Keratinocyte (primary cell): ENCODE results near the gene KIF13A. TPM values are rescaled to one million over a fixed set of nuclear protein-coding genes. Genes with fewer than 3 reads are reported as not detected.
A peak's percentile ranks its signal among the peaks of the same experiment; 100 is the strongest.

ENCODE experiments used
- DNase-seq: peaks from one replicate; pipeline ENCODE4 v3.0.0-alpha.2; 2011; ENCODE audit warnings: low read depth, missing footprints, low spot score
- FAIRE-seq: peaks from 2 replicates; lab custom pipeline; 2011; peaks lifted over from hg19 to GRCh38; lab: Jason Lieb, UNC
- H2AFZ ChIP-seq: 2 replicates; pipeline ENCODE4 v1.6.0; 2012; ENCODE audit warnings: low read length, control low read depth, inconsistent platforms; ENCODE audit not compliant: control insufficient read depth
- H3K27ac ChIP-seq: 2 replicates; pipeline ENCODE4 v1.5.1; 2011; ENCODE audit warnings: low read length; ENCODE audit not compliant: control insufficient read depth, insufficient read depth
- H3K27me3 ChIP-seq: 3 replicates; pipeline ENCODE4 v1.6.0; 2011; ENCODE audit warnings: low read length; ENCODE audit not compliant: control insufficient read depth, insufficient read depth; ENCODE audit errors: extremely low read depth
- H3K36me3 ChIP-seq, 2 experiments: 2 replicates in 1 of 2; 3 replicates in 1 of 2; pipeline ENCODE4 v1.5.1; 2011; ENCODE audit warnings: low read length in 2 of 2, mild to moderate bottlenecking in 1 of 2; ENCODE audit not compliant: control insufficient read depth in 2 of 2, insufficient read depth in 2 of 2; ENCODE audit errors: extremely low read depth in 1 of 2
- H3K4me1 ChIP-seq: 3 replicates; pipeline ENCODE4 v1.5.1; 2011; ENCODE audit warnings: low read length; ENCODE audit not compliant: control insufficient read depth, insufficient read depth; ENCODE audit errors: extremely low read depth
- H3K4me2 ChIP-seq: 3 replicates; pipeline ENCODE4 v1.6.0; 2011; ENCODE audit warnings: low read depth, low read length; ENCODE audit not compliant: control insufficient read depth, insufficient read depth; ENCODE audit errors: extremely low read depth
- H3K4me3 ChIP-seq, 3 experiments: fragments of 200-600 bp in 1 of 3; sonication (generic) in 1 of 3; 2 replicates in 2 of 3; 3 replicates in 1 of 3; pipeline ENCODE4 v1.5.1; 2011 to 2016; ENCODE audit warnings: low read length in 3 of 3, mild to moderate bottlenecking in 3 of 3, control low read depth in 2 of 3, inconsistent platforms in 1 of 3, low read depth in 1 of 3, mixed read lengths in 1 of 3, mixed run types in 1 of 3, moderate library complexity in 1 of 3; ENCODE audit not compliant: control insufficient read depth in 2 of 3, insufficient read depth in 2 of 3; ENCODE audit errors: extremely low read depth in 1 of 3
- H3K79me2 ChIP-seq: 2 replicates; pipeline ENCODE4 v1.6.0; 2012; ENCODE audit warnings: low read length; ENCODE audit not compliant: control insufficient read depth, insufficient read depth
- H3K9ac ChIP-seq: 3 replicates; pipeline ENCODE4 v1.6.0; 2011; ENCODE audit warnings: low read length; ENCODE audit not compliant: control insufficient read depth, insufficient read depth; ENCODE audit errors: extremely low read depth
- H3K9me1 ChIP-seq: 3 replicates; pipeline ENCODE4 v1.6.0; 2011; ENCODE audit warnings: low read length; ENCODE audit not compliant: control insufficient read depth, insufficient read depth; ENCODE audit errors: extremely low read depth
- H3K9me3 ChIP-seq: 2 replicates; pipeline ENCODE4 v1.5.1; 2012; ENCODE audit warnings: low read depth, low read length; ENCODE audit not compliant: control insufficient read depth
- H4K20me1 ChIP-seq: 3 replicates; pipeline ENCODE4 v1.6.0; 2011; ENCODE audit warnings: low read length; ENCODE audit not compliant: control insufficient read depth, insufficient read depth; ENCODE audit errors: extremely low read depth
- EZH2 ChIP-seq: IDR thresholded peaks from one replicate; pipeline ENCODE4 v1.6.1; 2012; ENCODE audit warnings: inconsistent platforms, mild to moderate bottlenecking, low read length, moderate library complexity
- dilution Hi-C: fragments of 300-500 bp; cut with MboI; formaldehyde crosslinking; loops from one replicate; pipeline ENCODE4 v1.7.0; 2020; ENCODE audit warnings: low sequenced_read_pairs; ENCODE audit not compliant: extremely low pct_ligation_motif_present
- polyA plus RNA-seq, 5 experiments: library from polyadenylated mRNA; depleted of rRNA in 3 of 5; stranded (reverse) in 3 of 5; stranded (forward) in 1 of 5; unstranded in 1 of 5; fragments of >200 nt; gene quantifications; 1 replicate in 1 of 5; 2 replicates in 3 of 5; 3 replicates in 1 of 5; pipeline versions ENCODE4 v1.2.1 to v1.2.3, GENCODE V29; 2011 to 2012; ENCODE audit warnings: missing spikeins in 2 of 5, low read depth in 1 of 5, low replicate concordance in 1 of 5
- TF ChIP-seq, protein P1 (sequence below), 3 experiments: IDR thresholded peaks in 1 of 3; conservative IDR thresholded peaks in 1 of 3; optimal IDR thresholded peaks in 1 of 3; 2 replicates in 2 of 3; 3 replicates in 1 of 3; pipeline versions ENCODE3 to v1.5.1; 2011; ENCODE audit warnings: low read length in 3 of 3, mild to moderate bottlenecking in 3 of 3, moderate library complexity in 2 of 3, control low read depth in 1 of 3, inconsistent platforms in 1 of 3; ENCODE audit not compliant: insufficient read depth in 2 of 3; ENCODE audit errors: extremely low read depth in 1 of 3

Gene KIF13A
- polyA plus RNA-seq, 1 donor (not counting 4 experiments of a cell fraction or from before 2014, with no cell fraction given), result 96.2 TPM

DNA sequence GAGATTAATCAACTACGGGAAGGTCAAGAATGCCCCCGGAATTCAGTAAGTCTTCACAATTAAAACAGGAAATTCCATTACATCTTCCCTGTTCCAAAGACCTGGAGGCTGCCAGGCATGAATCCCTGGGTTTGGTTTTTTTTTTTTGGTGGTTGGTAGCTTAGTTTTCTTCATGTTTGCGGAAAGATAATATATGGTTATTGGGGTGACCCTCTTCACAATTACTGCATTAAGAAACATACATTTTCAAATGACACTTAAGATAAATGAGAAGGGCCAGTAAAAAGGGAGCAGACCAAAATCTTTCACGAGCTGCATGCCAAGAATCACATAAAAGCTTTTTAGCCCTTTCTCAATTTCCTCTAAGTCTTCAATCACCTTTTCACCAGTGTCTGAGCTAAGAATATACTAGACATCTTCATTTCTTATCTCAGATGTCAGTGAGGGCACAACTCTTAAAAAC, 64.0 kb downstream of the KIF13A start:
- Histone ChIP-seq H3K4me1 (peaks cover 15% of the 10 kb centered on the region), H3K36me3 (peaks cover 0 to 3% of the 10 kb centered on the region in 2 experiments), H3K79me2 (peaks cover 96% of the 10 kb centered on the region), H3K9me1 (no peaks in the 10 kb centered on the region), H2AFZ (no peak overlapping the region), H4K20me1 (peaks cover 3% of the 10 kb centered on the region), H3K27ac (no peak overlapping the region), H3K4me2 (no peak overlapping the region), H3K9ac (no peak overlapping the region), H3K9me3 (no peaks in the 10 kb centered on the region), H3K27me3 (no peaks in the 10 kb centered on the region), H3K4me3 (no peak overlapping the region)
- FAIRE-seq (peak; percentile 39), DNase-seq (no peak)
- dilution Hi-C loops, result no loop called here
- TF ChIP-seq, protein P1, sequence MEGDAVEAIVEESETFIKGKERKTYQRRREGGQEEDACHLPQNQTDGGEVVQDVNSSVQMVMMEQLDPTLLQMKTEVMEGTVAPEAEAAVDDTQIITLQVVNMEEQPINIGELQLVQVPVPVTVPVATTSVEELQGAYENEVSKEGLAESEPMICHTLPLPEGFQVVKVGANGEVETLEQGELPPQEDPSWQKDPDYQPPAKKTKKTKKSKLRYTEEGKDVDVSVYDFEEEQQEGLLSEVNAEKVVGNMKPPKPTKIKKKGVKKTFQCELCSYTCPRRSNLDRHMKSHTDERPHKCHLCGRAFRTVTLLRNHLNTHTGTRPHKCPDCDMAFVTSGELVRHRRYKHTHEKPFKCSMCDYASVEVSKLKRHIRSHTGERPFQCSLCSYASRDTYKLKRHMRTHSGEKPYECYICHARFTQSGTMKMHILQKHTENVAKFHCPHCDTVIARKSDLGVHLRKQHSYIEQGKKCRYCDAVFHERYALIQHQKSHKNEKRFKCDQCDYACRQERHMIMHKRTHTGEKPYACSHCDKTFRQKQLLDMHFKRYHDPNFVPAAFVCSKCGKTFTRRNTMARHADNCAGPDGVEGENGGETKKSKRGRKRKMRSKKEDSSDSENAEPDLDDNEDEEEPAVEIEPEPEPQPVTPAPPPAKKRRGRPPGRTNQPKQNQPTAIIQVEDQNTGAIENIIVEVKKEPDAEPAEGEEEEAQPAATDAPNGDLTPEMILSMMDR (optimal IDR thresholded peaks at IDR 0.05 in 1 of 3, IDR thresholded peaks at IDR 0.05 in 1 of 3, conservative IDR thresholded peaks at IDR 0.05 in 1 of 3; ENCODE audit: extremely low read depth in 1 of 3, insufficient read depth in 2 of 3, low read length in 3 of 3), result no peak
- TF ChIP-seq EZH2, result no peak

DNA sequence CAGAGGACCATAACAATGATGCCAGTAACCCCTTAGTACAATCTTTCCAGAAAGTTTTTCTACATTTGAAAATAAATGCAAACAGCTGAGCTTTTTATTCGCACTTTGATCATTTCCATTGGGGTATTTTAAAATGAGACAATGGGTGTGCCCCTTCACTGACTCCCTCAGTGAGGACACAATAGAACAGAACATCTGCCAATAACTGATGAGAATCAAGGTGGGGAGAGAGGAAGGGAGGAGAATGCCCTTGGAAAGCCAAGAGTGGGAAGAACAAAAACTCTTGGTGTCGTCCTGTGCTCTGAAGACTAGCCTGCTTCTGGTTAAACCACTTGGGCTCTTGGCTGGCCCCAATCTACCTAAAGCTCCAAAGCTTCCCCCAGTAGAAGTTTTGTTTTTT, 66.0 kb downstream of the KIF13A start:
- Histone ChIP-seq H4K20me1 (peaks cover 3% of the 10 kb centered on the region), H3K36me3 (peaks cover 0 to 3% of the 10 kb centered on the region in 2 experiments), H3K9ac (no peak overlapping the region), H3K4me1 (peaks cover 6% of the 10 kb centered on the region), H3K4me3 (no peak overlapping the region), H2AFZ (no peak overlapping the region), H3K4me2 (no peak overlapping the region), H3K79me2 (peaks cover 96% of the 10 kb centered on the region), H3K9me3 (no peaks in the 10 kb centered on the region), H3K9me1 (no peaks in the 10 kb centered on the region), H3K27ac (no peak overlapping the region), H3K27me3 (no peaks in the 10 kb centered on the region)
- DNase-seq, result no peak
- peak; percentile 13 for FAIRE-seq
- dilution Hi-C loops, result no loop called here
- TF ChIP-seq, protein P1 (optimal IDR thresholded peaks at IDR 0.05 in 1 of 3, IDR thresholded peaks at IDR 0.05 in 1 of 3, conservative IDR thresholded peaks at IDR 0.05 in 1 of 3; ENCODE audit: extremely low read depth in 1 of 3, insufficient read depth in 2 of 3, low read length in 3 of 3), result no peak
- no peak for TF ChIP-seq EZH2
